K562 (cell line): ENCODE results near the gene CLIC2. TPM values are rescaled to one million over a fixed set of nuclear protein-coding genes. Genes with fewer than 3 reads are reported as not detected.

ENCODE experiments used
- ATAC-seq: fragments of 200-7000 bp; cut with Tn5 transposase; 3 replicates; pipeline ENCODE4 v1.9.1; 2020; ENCODE audit warnings: moderate library complexity
- BruUV-seq: library from RNA; stranded (reverse); fragments of 400-500 nt; replicated peaks from 2 replicates; lab custom pipeline; 2021; lab: Mats Ljungman, UMichigan
- CTCF ChIA-PET: fragments of 300-600 bp; formaldehyde crosslinking; extraction: SDS; loops from one replicate; lab custom pipeline; 2021; ENCODE audit warnings: low intra/inter-chr PET ratio; lab: Yijun Ruan, JAX
- POLR2A ChIA-PET: fragments of 300-600, 350-650 bp; sonication (Branson Sonifier 250); formaldehyde crosslinking; extraction: SDS; loops from one replicate; lab custom pipeline; 2021; ENCODE audit warnings: antibody characterized with exemption, inconsistent platforms; lab: Yijun Ruan, JAX
- DNase-seq, 4 experiments: peaks; one replicate each; pipeline versions ENCODE4 v3.0.0 to v3.0.0-alpha.2; 2011 to 2018; ENCODE audit warnings: low spot score in 3 of 4, mixed read lengths in 3 of 4; ENCODE audit errors: extremely low read depth in 1 of 4
- FAIRE-seq: peaks from 2 replicates; lab custom pipeline; 2011; peaks lifted over from hg19 to GRCh38; lab: Jason Lieb, UNC
- H2AFZ ChIP-seq: 2 replicates; pipeline ENCODE4 v1.6.0; 2011; ENCODE audit warnings: low read depth, low read length, control low read depth, inconsistent platforms
- H3K27ac ChIP-seq: fragments of 200-600 bp; 3 replicates; pipeline ENCODE4 v1.8.0; 2011; ENCODE audit warnings: low read depth, mild to moderate bottlenecking, control low read depth, inconsistent platforms, low read length, moderate library complexity, mixed read lengths; ENCODE audit errors: extremely low read depth
- H3K27me3 ChIP-seq, 2 experiments: fragments of 300-600 bp in 1 of 2; 2 replicates in 1 of 2; 3 replicates in 1 of 2; pipeline versions ENCODE4 v1.6.0 to v1.8.0; 2011; ENCODE audit warnings: inconsistent platforms in 2 of 2, low read length in 2 of 2, mild to moderate bottlenecking in 1 of 2, mixed read lengths in 1 of 2, moderate library complexity in 1 of 2; ENCODE audit not compliant: control insufficient read depth in 2 of 2, insufficient read depth in 2 of 2
- H3K36me3 ChIP-seq: fragments of 300-600 bp; 3 replicates; pipeline ENCODE4 v1.8.0; 2011; ENCODE audit warnings: mild to moderate bottlenecking, low read length, inconsistent platforms; ENCODE audit not compliant: control insufficient read depth, insufficient read depth
- H3K4me1 ChIP-seq, 2 experiments: fragments of 200-600 bp in 1 of 2; replicated peaks in 1 of 2; 2 replicates in 1 of 2; 3 replicates in 1 of 2; pipeline versions ENCODE4 v1.5.1 to v1.8.0; 2011; ENCODE audit warnings: inconsistent platforms in 2 of 2, low read length in 2 of 2, mild to moderate bottlenecking in 1 of 2, mixed read lengths in 1 of 2, moderate library complexity in 1 of 2; ENCODE audit not compliant: control insufficient read depth in 2 of 2, insufficient read depth in 2 of 2
- H3K4me2 ChIP-seq: 2 replicates; pipeline ENCODE4 v1.6.1; 2011; ENCODE audit warnings: low read length, control low read depth, inconsistent platforms, mixed read lengths; ENCODE audit not compliant: insufficient read depth
- H3K4me3 ChIP-seq: fragments of 200-600 bp; sonication (generic), shearing (Covaris generic); 2 replicates; pipeline ENCODE4 v1.5.1; 2016; ENCODE audit warnings: control low read depth, inconsistent platforms
- H3K79me2 ChIP-seq: fragments of 200-600 bp; 3 replicates; pipeline ENCODE4 v1.8.0; 2011; ENCODE audit warnings: low read length, inconsistent platforms; ENCODE audit not compliant: control insufficient read depth, insufficient read depth
- H3K9ac ChIP-seq, 2 experiments: 2 replicates each; pipeline versions ENCODE4 v1.6.0 to v1.6.1; 2011; ENCODE audit warnings: low read depth in 2 of 2, low read length in 2 of 2, control low read depth in 1 of 2, inconsistent platforms in 1 of 2, mild to moderate bottlenecking in 1 of 2, mixed read lengths in 1 of 2; ENCODE audit not compliant: insufficient read depth in 1 of 2
- H3K9me1 ChIP-seq: one replicate; pipeline ENCODE4 v1.6.0; 2011; ENCODE audit warnings: inconsistent platforms, mild to moderate bottlenecking, low read length, moderate library complexity; ENCODE audit not compliant: control insufficient read depth, insufficient read depth
- H3K9me3 ChIP-seq: replicated peaks from 2 replicates; pipeline ENCODE4 v1.5.1; 2011; ENCODE audit warnings: low read depth, low read length, inconsistent platforms; ENCODE audit not compliant: control insufficient read depth, insufficient read depth
- H4K20me1 ChIP-seq: replicated peaks from 2 replicates; pipeline ENCODE4 v1.6.1; 2011; ENCODE audit warnings: low read length, inconsistent platforms, mixed read lengths; ENCODE audit not compliant: control insufficient read depth, insufficient read depth
- ARID3A ChIP-seq: IDR thresholded peaks from 2 replicates; pipeline ENCODE4 v1.6.1; 2012; ENCODE audit warnings: low read depth, low read length, improper control_type of control experiment, borderline replicate concordance
- MLLT1 ChIP-seq, 2 experiments: fragments of 450-650 bp; IDR thresholded peaks; 2 replicates each; pipeline ENCODE4 v1.6.1; 2016
- RAD21 ChIP-seq, 2 experiments: fragments of 250-450 bp in 1 of 2; fragments of 450-650 bp in 1 of 2; sonication (Bioruptor Pico) in 1 of 2; formaldehyde crosslinking in 1 of 2; IDR thresholded peaks in 1 of 2; conservative IDR thresholded peaks in 1 of 2; 2 replicates each; pipeline versions ENCODE4 v1.4.0 to v1.8.0; 2020 to 2022; ENCODE audit warnings: mild to moderate bottlenecking in 2 of 2, moderate library complexity in 1 of 2
- WGBS: fragments of 100-300 bp; shearing (Covaris generic); methylation state at CpG from one replicate; pipeline ENCODE4 v1.1.6; 2016; ENCODE audit warnings: low coverage, mixed read lengths; ENCODE audit not compliant: insufficient coverage; ENCODE audit errors: missing lambda C conversion rate; 5-methylcytosine and 5-hydroxymethylcytosine counted together
- in situ Hi-C: fragments of 300-500 bp; cut with MboI; formaldehyde crosslinking; loops from 4 replicates; pipeline ENCODE4 v1.15.0; 2018; ENCODE audit warnings: inconsistent platforms, mixed read lengths
- intact Hi-C: fragments of 100-400 bp; cut with micrococcal nuclease; formaldehyde crosslinking; loops from 2 replicates; pipeline ENCODE4 v1.14.2; 2022
- polyA plus RNA-seq, 8 experiments: library from polyadenylated mRNA; depleted of rRNA in 4 of 8; stranded (reverse) in 5 of 8; unstranded in 3 of 8; fragments of >200 nt; fragmentation: Nextera tagmentation in 2 of 8; fragmentation: Illumina TruSeq in 1 of 8; extraction: Ambion mirVana in 2 of 8; extraction: Trizol in 1 of 8; gene quantifications; 2 replicates each; pipeline versions ENCODE4 v1.2.1 to v1.2.3, GENCODE V29; 2011 to 2014; ENCODE audit warnings: inconsistent platforms in 1 of 8, missing spikeins in 1 of 8
- total RNA-seq, 7 experiments: library from RNA; depleted of rRNA in 6 of 7; stranded (reverse); fragments of >200 nt in 6 of 7; fragmentation: Illumina TruSeq in 2 of 7; extraction: Trizol in 2 of 7; gene quantifications; 2 replicates each; pipeline versions ENCODE4 v1.2.1 to v1.2.3, GENCODE V29; 2011 to 2021; ENCODE audit warnings: low replicate concordance in 1 of 7

Gene CLIC2
- total and polyA plus RNA-seq, 9 of the 15 experiments (the other 6 are each of a cell fraction or from before 2014, with no cell fraction given), result 37.0 to 83.7 (median 74.7) TPM

GRCh38 chrX:155246748-155247147 is 87.7 kb downstream of the CLIC2 start:
- 33% methylated on average over 1 of the region's 1 CpG for WGBS
- Histone ChIP-seq H3K27ac (no peak overlapping the region), H3K9me3 (no peaks in the 10 kb centered on the region), H3K4me2 (no peak overlapping the region), H3K4me1 (no peaks in the 10 kb centered on the region), H3K27me3 (no peaks in the 10 kb centered on the region), H3K36me3 (no peaks in the 10 kb centered on the region), H4K20me1 (no peaks in the 10 kb centered on the region), H2AFZ (no peak overlapping the region), H3K79me2 (no peaks in the 10 kb centered on the region), H3K4me3 (no peak overlapping the region), H3K9ac (no peak overlapping the region), H3K9me1 (no peaks in the 10 kb centered on the region)
- CTCF ChIA-PET, result no interaction called here
- no peak for TF ChIP-seq ARID3A
- TF ChIP-seq MLLT1 (IDR thresholded peaks at IDR 0.05), result 0 out of 4 replicates have a peak, but pooled peaks of 1 of the 2 experiments have one; percentile 63
- peak in 1 of 2 experiments; percentile 30; a peak in 2 of 4 replicates for TF ChIP-seq RAD21 (CRISPR knock-in tag; conservative IDR thresholded peaks at IDR 0.05 in 1 of 2, IDR thresholded peaks at IDR 0.05 in 1 of 2)
- intact Hi-C loops (no loop called here), in situ Hi-C loops (no loop called here)
- BruUV-seq, result no TSS peak
- no peak for FAIRE-seq
- POLR2A ChIA-PET, result interaction anchor here (0.8 kb wide), 1 partner anchor 31 kb away, joined by 4 read pairs; no protein-coding TSS in a partner anchor
- ATAC-seq, result peak; percentile 61; the same call in 2 of the 3 replicates
- DNase-seq, result no peak
